NCI-H1436 (cell line): Measurements from ENCODE around the gene GABRA4.

Source experiments
- DNase-seq: peaks from one replicate; lab custom pipeline; 2025; lab: John Stamatoyannopoulos, UW

Gene GABRA4

DNA sequence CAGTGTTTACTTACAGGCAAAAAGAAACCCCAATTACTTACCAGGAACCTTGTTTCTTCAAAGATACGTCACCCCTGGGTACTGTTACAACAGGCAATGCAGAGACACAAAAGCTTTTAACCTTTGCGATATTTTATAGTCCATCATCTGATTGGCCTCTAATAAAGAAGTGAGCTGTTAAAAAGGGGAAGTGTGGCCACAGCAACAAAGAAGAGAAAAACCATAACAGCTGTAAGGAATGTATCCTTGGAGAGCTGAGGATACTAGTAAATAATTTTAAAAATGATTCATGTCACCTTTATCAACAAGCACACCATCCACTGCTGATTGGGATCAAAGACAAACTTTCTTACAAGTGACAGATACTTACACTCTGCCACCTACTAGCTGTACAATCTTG, 14.1 kb downstream of the GABRA4 start:
- no peak for DNase-seq

- no peak for DNase-seq
These were observed 16.1 kb downstream of the GABRA4 start for GRCh38 chr4:46977245-46977644.

DNA sequence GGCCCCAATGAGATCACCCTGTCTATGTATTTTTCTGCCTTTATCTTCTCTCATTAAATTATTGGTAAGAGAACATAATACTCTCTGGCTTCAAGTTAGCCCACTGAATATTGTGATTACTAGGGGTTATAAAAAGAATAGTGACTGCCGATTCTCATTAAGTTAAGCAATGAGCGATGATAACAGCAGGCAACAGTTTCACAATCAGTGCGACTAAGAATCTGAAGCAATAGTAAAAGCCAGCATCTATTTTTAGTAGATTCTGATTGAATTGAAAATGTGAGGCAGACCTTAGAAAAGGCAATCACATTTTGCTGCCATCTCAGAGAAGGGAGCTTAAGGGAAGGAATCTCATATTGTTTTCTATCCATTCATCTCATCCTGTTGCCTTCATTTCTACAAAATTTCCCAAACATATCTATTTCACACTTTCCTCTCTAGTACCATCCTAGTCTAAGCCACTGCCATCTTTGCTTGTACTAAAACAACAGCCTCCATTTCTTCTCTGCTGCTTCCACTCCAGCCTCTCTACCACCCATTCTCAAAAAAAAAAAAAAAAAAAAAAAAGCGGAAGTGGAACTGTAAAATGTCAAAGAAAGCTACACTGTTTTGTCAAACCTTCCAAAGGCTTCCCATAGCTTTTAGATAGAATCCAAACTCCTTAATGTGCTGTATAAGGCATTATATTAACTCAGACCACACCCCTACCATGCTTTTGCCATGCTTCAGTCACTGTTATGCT, 17.4 kb downstream of the GABRA4 start:
- no peak for DNase-seq

DNA sequence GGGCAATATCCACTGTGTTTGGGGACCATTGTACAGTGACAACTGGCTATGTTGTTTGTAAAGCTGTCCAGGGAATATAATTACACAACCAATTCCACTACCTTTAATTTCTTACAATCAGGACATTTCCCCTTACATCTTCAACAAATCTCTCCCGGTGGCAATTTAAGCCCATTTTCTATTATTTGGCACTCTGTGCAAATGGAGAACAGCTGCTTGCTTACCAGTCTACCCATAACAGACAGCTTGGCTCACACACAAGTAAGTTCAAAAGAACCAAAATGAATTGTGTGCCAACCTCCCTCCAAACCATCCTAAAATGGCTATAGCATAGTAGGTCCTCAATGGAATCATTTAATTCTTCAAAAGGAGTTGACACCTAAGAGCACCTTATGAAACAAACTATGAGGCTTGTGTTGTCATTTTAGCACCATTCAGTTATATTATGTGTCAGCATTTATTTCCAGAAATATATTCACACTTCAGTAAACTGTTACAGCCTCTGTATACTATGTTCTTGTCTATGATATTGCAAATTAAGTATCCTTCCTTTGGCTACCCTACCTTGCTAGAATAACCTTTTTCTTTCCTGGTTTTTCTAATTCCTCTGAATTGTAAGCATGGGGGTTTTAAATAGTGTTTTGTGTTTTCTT, 18.4 kb downstream of the GABRA4 start:
- DNase-seq: no peak

- DNase-seq: no peak
These were observed 24.5 kb downstream of the GABRA4 start for GRCh38 chr4:46968847-46969246.

DNA sequence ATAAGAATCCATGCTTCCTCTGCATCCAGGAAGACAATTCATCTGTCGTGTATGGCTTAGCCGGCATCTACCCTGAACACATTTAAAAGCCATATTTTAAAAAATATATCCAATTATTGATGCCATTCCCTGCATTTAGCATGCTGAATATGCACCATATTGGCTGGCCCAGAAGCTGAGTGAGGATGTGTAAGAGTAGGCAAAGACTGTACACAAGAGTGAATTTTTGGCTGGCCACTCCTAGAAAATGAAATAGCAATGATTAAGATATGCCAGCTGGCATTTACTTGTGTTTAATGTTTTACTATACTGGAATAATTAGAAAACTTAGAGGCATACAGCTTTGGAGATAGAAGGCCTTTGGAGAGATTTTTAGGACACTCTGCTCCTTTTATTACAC, 25.8 kb downstream of the GABRA4 start:
- DNase-seq: no peak

GRCh38 chr4:46958742-46959488, 34.5 kb downstream of the GABRA4 start:
- no peak for DNase-seq

- no peak for DNase-seq
These were observed 36.9 kb downstream of the GABRA4 start for GRCh38 chr4:46956451-46956850.

GRCh38 chr4:46955601-46956000, 37.8 kb downstream of the GABRA4 start:
- no peak for DNase-seq

GRCh38 chr4:46954643-46955042, 38.7 kb downstream of the GABRA4 start:
- no peak for DNase-seq

- no peak for DNase-seq
These were observed 39.8 kb downstream of the GABRA4 start for GRCh38 chr4:46953564-46953963.

DNA sequence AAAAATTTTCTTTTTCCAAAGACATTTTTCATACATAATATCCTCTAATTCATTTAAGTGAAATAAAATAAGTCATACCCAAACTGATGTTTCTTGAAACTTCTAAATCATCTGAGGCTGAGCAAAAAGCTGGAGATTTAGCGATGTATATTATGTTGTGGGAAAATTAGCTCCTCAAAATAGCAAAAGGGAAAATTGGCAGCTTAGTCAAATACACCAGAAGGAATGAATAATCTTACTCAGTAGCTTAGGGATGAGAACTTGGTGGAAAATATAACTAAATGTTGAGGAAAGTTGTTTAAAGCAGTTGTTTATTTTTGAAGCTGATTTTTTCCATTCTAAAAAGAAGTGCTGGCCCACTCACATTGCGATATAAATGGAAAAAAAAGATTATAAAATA, 40.9 kb downstream of the GABRA4 start:
- DNase-seq: no peak

GRCh38 chr4:46950826-46951225, 42.6 kb downstream of the GABRA4 start:
- DNase-seq: no peak

DNA sequence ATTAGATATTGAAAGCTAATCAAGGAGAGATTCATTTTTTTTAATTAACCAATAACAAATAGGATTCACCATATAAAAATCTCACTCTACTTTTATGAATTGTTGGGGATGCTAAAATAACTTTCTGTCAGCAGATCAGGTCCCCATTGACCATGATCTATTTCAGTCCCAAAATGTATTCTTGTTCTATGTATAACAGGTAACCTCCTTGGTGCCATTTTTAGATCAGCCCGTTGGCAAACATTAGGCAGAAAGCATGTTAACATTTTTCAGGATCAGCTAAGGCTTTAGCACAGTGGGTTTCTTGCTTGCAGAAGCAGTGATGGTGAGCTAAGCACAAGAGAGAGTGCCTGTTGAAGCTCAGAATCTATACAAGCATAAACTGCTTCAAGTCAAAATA, 43.6 kb downstream of the GABRA4 start:
- DNase-seq: no peak

DNA sequence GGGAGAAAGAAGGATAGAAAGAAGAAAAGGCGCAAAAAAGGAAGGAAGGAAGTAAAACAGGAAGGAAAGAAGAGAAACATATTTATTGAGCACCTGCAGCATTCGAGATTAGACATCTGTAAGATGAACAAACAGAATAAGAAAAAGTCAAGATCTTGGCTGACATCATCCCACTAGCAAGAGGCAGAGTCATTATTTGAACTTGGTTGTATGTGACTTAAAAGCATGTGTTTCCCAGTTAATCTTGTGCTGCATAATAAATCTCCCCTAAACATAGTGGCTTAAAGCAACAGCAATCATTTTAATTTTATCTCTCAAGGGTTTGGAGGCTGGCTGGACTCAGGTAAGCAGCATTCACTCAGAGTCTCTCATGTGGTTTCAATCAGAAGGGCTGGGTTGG, 45.8 kb downstream of the GABRA4 start:
- DNase-seq: no peak

DNA sequence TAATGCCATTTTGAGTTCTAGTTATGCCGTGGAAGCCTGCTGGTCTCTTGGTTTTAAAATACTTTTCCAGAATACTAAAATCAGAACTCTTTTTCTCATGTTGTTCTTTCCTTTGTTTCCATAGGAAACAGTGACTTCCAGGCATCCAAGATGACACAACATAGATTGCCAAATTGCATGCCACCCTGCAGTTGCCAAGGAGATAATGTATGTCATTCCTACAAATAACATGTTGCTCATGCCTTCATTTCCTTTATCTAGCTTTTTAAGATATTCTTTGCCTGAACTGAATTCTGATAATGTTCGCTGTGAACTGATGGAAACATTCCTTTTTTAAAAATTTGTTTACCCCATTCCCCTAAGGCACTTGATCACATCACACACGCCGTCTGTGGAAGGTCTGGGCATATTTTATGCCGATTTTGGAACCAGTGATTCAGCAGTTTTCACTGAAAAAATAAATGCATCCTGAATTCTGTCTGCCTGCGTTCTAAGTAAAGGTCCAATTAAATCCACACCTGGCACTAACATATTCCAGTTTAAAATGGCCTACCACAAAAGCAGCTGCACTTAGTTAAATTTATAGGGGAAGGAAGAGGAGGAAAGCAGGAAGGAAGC, 46.4 kb downstream of the GABRA4 start:
- DNase-seq: no peak

- no peak for DNase-seq
These were observed 48.3 kb downstream of the GABRA4 start for GRCh38 chr4:46945062-46945461.

GRCh38 chr4:46944345-46944744, 49.0 kb downstream of the GABRA4 start:
- no peak for DNase-seq

GRCh38 chr4:46937493-46937892, 55.9 kb downstream of the GABRA4 start:
- DNase-seq: no peak

GRCh38 chr4:46934726-46935125, 58.7 kb downstream of the GABRA4 start:
- no peak for DNase-seq

- no peak for DNase-seq
These were observed 59.7 kb downstream of the GABRA4 start for GRCh38 chr4:46933686-46934085.

- DNase-seq: no peak
These were observed 61.4 kb downstream of the GABRA4 start for GRCh38 chr4:46931981-46932380.

DNA sequence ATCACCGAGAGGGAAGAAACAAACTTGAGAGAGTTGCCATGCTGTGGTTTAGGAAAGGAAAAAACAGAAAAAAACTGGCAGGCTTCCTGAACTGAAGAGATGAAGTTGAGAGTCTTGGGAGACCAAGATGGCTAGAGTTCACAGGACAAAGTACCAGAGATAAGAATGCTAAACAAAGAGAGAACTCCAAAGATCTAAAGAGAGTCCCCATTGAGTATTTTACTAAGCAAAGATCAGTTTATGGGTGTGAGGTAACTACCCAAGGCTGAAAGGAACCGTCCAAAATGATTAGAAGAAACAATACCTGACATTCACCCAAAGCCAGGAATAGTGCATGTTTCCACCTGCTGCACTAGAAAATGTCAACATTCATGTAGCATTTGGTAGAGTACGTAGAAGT, 62.5 kb downstream of the GABRA4 start:
- no peak for DNase-seq
